T-helper 2 cell treated with Interferon-gamma antibody and Interleukin-4, amounts not matched to agents 100 ng/mL and 5 ng/mL, for 36 hours (primary cell): ENCODE measurements around the gene HIVEP1. TPM values are rescaled to one million over a fixed set of nuclear protein-coding genes. Genes with fewer than 3 reads are reported as not detected.

Source experiments
- intact Hi-C: fragments of 100-400 bp; cut with micrococcal nuclease; formaldehyde crosslinking; loops from one replicate; pipeline ENCODE4 v1.15.1; 2023
- total RNA-seq: library from RNA; stranded (reverse); gene quantifications from 2 replicates; pipeline ENCODE4 v1.2.3, GENCODE V29; 2022

The HIVEP1 gene
- total RNA-seq, 1 donor from 2014 or later = 18.1 TPM

- intact Hi-C loops = no loop called here
Measured at GRCh38 chr6:11992086-11992485, 20.0 kb upstream of the HIVEP1 start.

- intact Hi-C loops = no loop called here
Measured at GRCh38 chr6:11994875-11995461, 17.1 kb upstream of the HIVEP1 start.

GRCh38 chr6:11996751-11997150 is 15.4 kb upstream of the HIVEP1 start:
- intact Hi-C loops = no loop called here

GRCh38 chr6:11999246-11999645 is 12.9 kb upstream of the HIVEP1 start:
- intact Hi-C loops = no loop called here

- intact Hi-C loops = no loop called here
Measured at GRCh38 chr6:12000174-12000573, 11.9 kb upstream of the HIVEP1 start.

GRCh38 chr6:12001004-12001705 is 11.0 kb upstream of the HIVEP1 start:
- intact Hi-C loops = no loop called here

GRCh38 chr6:12001706-12002435 is 10.2 kb upstream of the HIVEP1 start:
- intact Hi-C loops = no loop called here

- intact Hi-C loops = loop anchor here (5.0 kb wide), 1 partner anchor 95 kb away; no protein-coding TSS in a partner anchor
Measured at GRCh38 chr6:12007473-12007872, 4.6 kb upstream of the HIVEP1 start.

- intact Hi-C loops = loop anchor here (1.0 to 5.0 kb wide), 4 partner anchors 30 to 307 kb away; no protein-coding TSS in a partner anchor
Measured at GRCh38 chr6:12007887-12008286, 4.2 kb upstream of the HIVEP1 start.

GRCh38 chr6:12008366-12009179 is 3.5 kb upstream of the HIVEP1 start:
- intact Hi-C loops = loop anchor here (1.0 to 5.0 kb wide), 4 partner anchors 30 to 308 kb away; no protein-coding TSS in a partner anchor

- intact Hi-C loops = loop anchor here (2.0 to 5.0 kb wide), 3 partner anchors 97 to 308 kb away; no protein-coding TSS in a partner anchor
Measured at GRCh38 chr6:12009180-12009685, 2.9 kb upstream of the HIVEP1 start.

- intact Hi-C loops = loop anchor here (2.0 to 10.0 kb wide), 11 partner anchors 43 to 1598 kb away; partner anchors contain the start of genes NEDD9 and SIRT5
Measured at GRCh38 chr6:12009876-12010634, 2.1 kb upstream of the HIVEP1 start.

- intact Hi-C loops = loop anchor here (1.0 to 10.0 kb wide), 10 partner anchors 42 to 1598 kb away; partner anchors contain the start of genes NEDD9, SIRT5 and TMEM170B
Measured at GRCh38 chr6:12010635-12011275, 1.4 kb upstream of the HIVEP1 start.

GRCh38 chr6:12011276-12012037 is 655 bp upstream of the HIVEP1 start:
- intact Hi-C loops = loop anchor here (1.0 to 10.0 kb wide), 10 partner anchors 41 to 1599 kb away; partner anchors contain the start of genes NEDD9, SIRT5 and TMEM170B

- intact Hi-C loops = loop anchor here (5.0 to 10.0 kb wide), 4 partner anchors 110 to 1600 kb away; partner anchors contain the start of gene SIRT5
Measured at GRCh38 chr6:12012558-12013306, 620 bp downstream of the HIVEP1 start.

GRCh38 chr6:12013307-12013719 is 1.2 kb downstream of the HIVEP1 start:
- intact Hi-C loops = loop anchor here (5.0 to 10.0 kb wide), 4 partner anchors 111 to 1601 kb away; partner anchors contain the start of gene SIRT5

GRCh38 chr6:12014027-12014872 is 2.1 kb downstream of the HIVEP1 start:
- intact Hi-C loops = loop anchor here (5.0 to 10.0 kb wide), 4 partner anchors 112 to 1602 kb away; partner anchors contain the start of gene SIRT5
